Measurements from ENCODE around the gene KRTAP5-2.
A peak's percentile ranks its signal among the peaks of the same experiment; 100 is the strongest.

KRTAP5-2 gene

GRCh38 chr11:1622086-1622485 lies 24.0 kb upstream of the KRTAP5-2 start, which contains the start of gene KRTAP5-4:
TSS of gene KRTAP5-4 (minus strand) at chr11:1622138. CDS start at chr11:1622093, 45 bp downstream.
- Histone ChIP-seq H2AFZ (ENCODE audit: low read length) (no peak within 1 kb of the TSS), H3K9me3 (ENCODE audit: insufficient read depth, low read depth, low read length) (no peaks in the 10 kb centered on the region), H3K27me3 (ENCODE audit: insufficient read depth, low read length, poor library complexity, severe bottlenecking) (no peaks in the 10 kb centered on the region), H3F3A (ENCODE audit: low read depth) (no peaks in the 10 kb centered on the region), H3K36me3 (ENCODE audit: insufficient read depth, low read length) (no peaks in the 10 kb centered on the region), H3K9ac (ENCODE audit: low read depth, low read length, poor library complexity, severe bottlenecking) (no peak within 1 kb of the TSS), H3K4me2 (ENCODE audit: low read depth, low read length, poor library complexity, severe bottlenecking) (no peak within 1 kb of the TSS), H3K79me2 (ENCODE audit: insufficient read depth, low read length) (no peaks in the 10 kb centered on the region), H4K20me1 (ENCODE audit: insufficient read depth, low read length, poor library complexity, severe bottlenecking) (no peaks in the 10 kb centered on the region), H3K4me1 (ENCODE audit: insufficient read depth, low read length, poor library complexity, severe bottlenecking) (no peaks in the 10 kb centered on the region), H3K9me2 (replicated peaks; ENCODE audit: low read depth, low read length) (no peaks in the 10 kb centered on the region), H3K4me3 (ENCODE audit: low read length, poor library complexity, severe bottlenecking) (no peak within 1 kb of the TSS)
- TF ChIP-seq EZH2phosphoT487 (IDR thresholded peaks at IDR 0.05; ENCODE audit: borderline replicate concordance): no peak
- TF ChIP-seq, protein P1, sequence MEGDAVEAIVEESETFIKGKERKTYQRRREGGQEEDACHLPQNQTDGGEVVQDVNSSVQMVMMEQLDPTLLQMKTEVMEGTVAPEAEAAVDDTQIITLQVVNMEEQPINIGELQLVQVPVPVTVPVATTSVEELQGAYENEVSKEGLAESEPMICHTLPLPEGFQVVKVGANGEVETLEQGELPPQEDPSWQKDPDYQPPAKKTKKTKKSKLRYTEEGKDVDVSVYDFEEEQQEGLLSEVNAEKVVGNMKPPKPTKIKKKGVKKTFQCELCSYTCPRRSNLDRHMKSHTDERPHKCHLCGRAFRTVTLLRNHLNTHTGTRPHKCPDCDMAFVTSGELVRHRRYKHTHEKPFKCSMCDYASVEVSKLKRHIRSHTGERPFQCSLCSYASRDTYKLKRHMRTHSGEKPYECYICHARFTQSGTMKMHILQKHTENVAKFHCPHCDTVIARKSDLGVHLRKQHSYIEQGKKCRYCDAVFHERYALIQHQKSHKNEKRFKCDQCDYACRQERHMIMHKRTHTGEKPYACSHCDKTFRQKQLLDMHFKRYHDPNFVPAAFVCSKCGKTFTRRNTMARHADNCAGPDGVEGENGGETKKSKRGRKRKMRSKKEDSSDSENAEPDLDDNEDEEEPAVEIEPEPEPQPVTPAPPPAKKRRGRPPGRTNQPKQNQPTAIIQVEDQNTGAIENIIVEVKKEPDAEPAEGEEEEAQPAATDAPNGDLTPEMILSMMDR (conservative IDR thresholded peaks at IDR 0.05; ENCODE audit: low read length): no peak

DNA sequence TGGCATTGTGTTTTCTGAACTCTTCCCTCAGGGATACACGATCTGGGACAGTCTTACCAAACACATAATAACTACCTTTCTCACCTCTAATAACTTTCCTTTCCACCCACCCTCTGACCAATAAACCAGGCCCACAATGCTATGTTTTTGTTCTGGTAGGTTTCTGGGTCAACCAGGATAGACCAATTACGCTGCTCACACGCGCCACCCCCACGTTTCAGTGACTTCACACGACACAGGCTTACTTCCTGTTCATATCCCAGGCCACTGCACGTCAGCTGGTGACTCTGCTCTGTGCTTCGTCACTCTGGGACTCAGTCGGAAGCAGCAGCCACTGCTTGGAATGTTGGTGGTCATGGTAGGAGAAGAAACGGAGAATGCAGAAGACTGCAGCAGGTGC lies 21.4 kb upstream of the KRTAP5-2 start:
- Histone ChIP-seq H3K27me3 (ENCODE audit: insufficient read depth, low read length, poor library complexity, severe bottlenecking) (no peaks in the 10 kb centered on the region), H3K4me3 (ENCODE audit: low read length, poor library complexity, severe bottlenecking) (no peak overlapping the region), H3K36me3 (ENCODE audit: insufficient read depth, low read length) (no peaks in the 10 kb centered on the region), H2AFZ (ENCODE audit: low read length) (no peak overlapping the region), H3K79me2 (ENCODE audit: insufficient read depth, low read length) (no peaks in the 10 kb centered on the region), H4K20me1 (ENCODE audit: insufficient read depth, low read length, poor library complexity, severe bottlenecking) (no peaks in the 10 kb centered on the region), H3K9me3 (ENCODE audit: insufficient read depth, low read depth, low read length) (no peaks in the 10 kb centered on the region), H3K4me1 (ENCODE audit: insufficient read depth, low read length, poor library complexity, severe bottlenecking) (no peaks in the 10 kb centered on the region), H3F3A (ENCODE audit: low read depth) (no peaks in the 10 kb centered on the region), H3K9me2 (replicated peaks; ENCODE audit: low read depth, low read length) (no peaks in the 10 kb centered on the region), H3K4me2 (ENCODE audit: low read depth, low read length, poor library complexity, severe bottlenecking) (no peak overlapping the region), H3K9ac (ENCODE audit: low read depth, low read length, poor library complexity, severe bottlenecking) (no peak overlapping the region)
- no peak for TF ChIP-seq EZH2phosphoT487 (IDR thresholded peaks at IDR 0.05; ENCODE audit: borderline replicate concordance)
- TF ChIP-seq, protein P1 (conservative IDR thresholded peaks at IDR 0.05; ENCODE audit: low read length): no peak

GRCh38 chr11:1618231-1618630 lies 20.1 kb upstream of the KRTAP5-2 start:
- H3K9ac ChIP-seq (ENCODE audit: low read depth, low read length, poor library complexity, severe bottlenecking): no peak overlapping the region
- H4K20me1 ChIP-seq (ENCODE audit: insufficient read depth, low read length, poor library complexity, severe bottlenecking): no peaks in the 10 kb centered on the region
- H3F3A ChIP-seq (ENCODE audit: low read depth): no peaks in the 10 kb centered on the region
- H3K4me3 ChIP-seq (ENCODE audit: low read length, poor library complexity, severe bottlenecking): no peak overlapping the region
- no peak for TF ChIP-seq EZH2phosphoT487 (IDR thresholded peaks at IDR 0.05; ENCODE audit: borderline replicate concordance)
- TF ChIP-seq, protein P1 (conservative IDR thresholded peaks at IDR 0.05; ENCODE audit: low read length): no peak
- H3K36me3 ChIP-seq (ENCODE audit: insufficient read depth, low read length): no peaks in the 10 kb centered on the region
- H2AFZ ChIP-seq (ENCODE audit: low read length): peak overlapping the region; percentile 27; the same call in 1 of the 2 replicates
- no peaks in the 10 kb centered on the region for H3K4me1 ChIP-seq (ENCODE audit: insufficient read depth, low read length, poor library complexity, severe bottlenecking)
- H3K4me2 ChIP-seq (ENCODE audit: low read depth, low read length, poor library complexity, severe bottlenecking): no peak overlapping the region
- no peaks in the 10 kb centered on the region for H3K9me2 ChIP-seq (replicated peaks; ENCODE audit: low read depth, low read length)
- no peaks in the 10 kb centered on the region for H3K79me2 ChIP-seq (ENCODE audit: insufficient read depth, low read length)
- no peaks in the 10 kb centered on the region for H3K9me3 ChIP-seq (ENCODE audit: insufficient read depth, low read depth, low read length)
- H3K27me3 ChIP-seq (ENCODE audit: insufficient read depth, low read length, poor library complexity, severe bottlenecking): no peaks in the 10 kb centered on the region

Data from Loucy (cell line).